Skeletal muscle satellite cell (primary cell): Measurements from ENCODE around the gene TARS2.
A peak's percentile ranks its signal among the peaks of the same experiment; 100 is the strongest.

Experiments used
- H3K27me3 ChIP-seq: 2 replicates; pipeline ENCODE4 v1.7.0; 2013; ENCODE audit warnings: low read length; ENCODE audit not compliant: control insufficient read depth, insufficient read depth
- H3K36me3 ChIP-seq: 2 replicates; pipeline ENCODE4 v1.7.0; 2013; ENCODE audit warnings: mild to moderate bottlenecking, control low read depth, low read length; ENCODE audit not compliant: insufficient read depth
- H3K4me1 ChIP-seq: 2 replicates; pipeline ENCODE4 v1.7.0; 2013; ENCODE audit warnings: low read length; ENCODE audit not compliant: control insufficient read depth, insufficient read depth
- H3K4me2 ChIP-seq: 2 replicates; pipeline ENCODE4 v1.7.0; 2013; ENCODE audit warnings: mild to moderate bottlenecking, low read length
- H3K4me3 ChIP-seq: 2 replicates; pipeline ENCODE4 v1.7.0; 2013; ENCODE audit warnings: low read length
- H3K9ac ChIP-seq: 2 replicates; pipeline ENCODE4 v1.7.0; 2013; ENCODE audit warnings: mild to moderate bottlenecking, low read depth, low read length, moderate library complexity
- H3K9me3 ChIP-seq: replicated peaks from 2 replicates; pipeline ENCODE4 v1.7.0; 2013; ENCODE audit warnings: mild to moderate bottlenecking, control low read depth, low read length

TARS2 gene

DNA sequence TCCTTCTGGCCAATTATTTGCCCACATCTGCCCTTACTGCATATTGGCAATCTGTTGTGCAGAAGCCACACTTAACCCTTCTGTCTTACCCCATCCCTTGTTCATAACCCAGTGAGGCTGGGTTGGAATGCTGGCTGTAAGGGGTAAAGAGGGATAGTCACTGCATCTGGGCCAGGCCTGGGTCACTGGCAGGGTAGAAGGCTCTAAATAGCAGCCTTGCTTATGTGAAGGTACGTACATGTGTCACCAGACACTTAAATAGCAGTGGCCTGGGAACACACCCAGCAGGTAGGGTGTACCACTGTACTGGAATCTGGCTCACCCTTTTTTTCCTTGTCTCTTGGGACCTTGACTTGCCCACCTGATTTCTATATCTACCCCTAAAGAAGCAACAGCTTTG, 9.9 kb upstream of the TARS2 start:
- H3K36me3 ChIP-seq, result peaks cover 10% of the 10 kb centered on the region
- H3K9me3 ChIP-seq, result no peaks in the 10 kb centered on the region
- no peak overlapping the region for H3K9ac ChIP-seq
- no peak overlapping the region for H3K4me3 ChIP-seq
- no peak overlapping the region for H3K4me2 ChIP-seq
- peaks cover 12% of the 10 kb centered on the region for H3K4me1 ChIP-seq
- H3K27me3 ChIP-seq, result no peaks in the 10 kb centered on the region

DNA sequence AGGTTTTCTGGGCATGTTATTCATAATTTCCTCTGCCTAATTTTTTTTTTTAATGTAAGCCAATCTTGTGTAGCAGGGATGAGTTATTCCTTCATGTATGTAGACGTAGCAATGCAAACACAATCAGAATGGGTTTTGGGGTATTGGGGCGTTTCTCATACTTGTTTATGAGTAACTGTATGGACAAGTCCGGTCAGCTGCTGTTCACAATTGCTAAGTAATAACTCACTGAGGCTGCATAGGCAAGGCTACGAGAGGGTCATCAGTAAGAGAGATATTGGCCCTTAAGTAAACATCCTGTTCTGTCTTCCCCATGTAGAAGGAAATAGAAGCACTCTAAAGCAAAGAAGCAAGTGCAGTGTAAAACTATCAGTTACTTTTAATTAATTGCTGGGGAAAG, 9.5 kb upstream of the TARS2 start:
- peaks cover 9% of the 10 kb centered on the region for H3K36me3 ChIP-seq
- H3K4me2 ChIP-seq, result peak overlapping the region; percentile 47
- no peaks in the 10 kb centered on the region for H3K27me3 ChIP-seq
- no peaks in the 10 kb centered on the region for H3K9me3 ChIP-seq
- H3K9ac ChIP-seq, result no peak overlapping the region
- H3K4me3 ChIP-seq, result no peak overlapping the region
- peaks cover 12% of the 10 kb centered on the region for H3K4me1 ChIP-seq

DNA sequence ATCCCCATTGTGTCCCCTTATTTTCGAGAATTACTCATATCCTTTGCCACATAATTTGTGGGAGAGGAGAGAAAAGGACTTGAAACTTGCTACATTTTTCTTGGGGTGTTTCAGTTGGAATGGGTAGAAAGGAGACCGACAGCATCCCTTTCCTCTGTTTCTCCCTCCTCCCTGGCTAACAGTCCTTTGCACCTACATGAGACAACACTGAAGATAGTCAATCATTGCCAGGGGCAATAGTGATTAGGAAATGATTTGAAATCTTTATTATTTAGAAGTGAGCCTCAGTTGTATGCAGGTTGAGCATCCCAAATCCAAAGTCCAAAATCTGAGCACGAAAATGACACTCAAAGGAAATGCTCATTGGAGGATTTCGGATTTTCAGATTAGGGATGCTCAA, 7.8 kb upstream of the TARS2 start:
- no peaks in the 10 kb centered on the region for H3K9me3 ChIP-seq
- no peak overlapping the region for H3K4me3 ChIP-seq
- no peaks in the 10 kb centered on the region for H3K36me3 ChIP-seq
- no peak overlapping the region for H3K9ac ChIP-seq
- H3K27me3 ChIP-seq, result no peaks in the 10 kb centered on the region
- H3K4me1 ChIP-seq, result peaks cover 12% of the 10 kb centered on the region
- H3K4me2 ChIP-seq, result no peak overlapping the region

DNA sequence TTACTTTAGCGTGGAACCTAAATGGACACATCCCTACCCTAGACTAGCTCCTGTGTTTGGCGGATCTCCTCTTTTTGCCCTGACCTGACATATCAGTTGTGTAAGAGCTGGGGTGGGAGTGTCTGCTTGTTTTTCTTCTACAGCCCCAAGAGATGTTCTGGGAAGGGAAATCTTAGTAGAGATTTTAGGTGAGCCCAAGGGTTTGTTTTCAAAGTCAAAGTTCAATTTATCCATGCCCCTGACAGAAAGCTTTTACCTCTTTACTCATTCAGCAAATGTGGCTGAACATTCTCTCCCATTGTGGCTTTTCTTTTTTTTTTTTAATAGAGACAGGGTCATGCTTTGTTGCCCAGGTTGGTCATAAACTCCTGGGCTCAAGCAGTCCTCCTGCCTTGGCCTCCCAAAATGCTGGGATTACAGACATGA, 7.3 kb upstream of the TARS2 start:
- H3K4me3 ChIP-seq, result no peak overlapping the region
- no peak overlapping the region for H3K4me2 ChIP-seq
- H3K9me3 ChIP-seq, result no peaks in the 10 kb centered on the region
- no peak overlapping the region for H3K9ac ChIP-seq
- H3K36me3 ChIP-seq, result no peaks in the 10 kb centered on the region
- H3K27me3 ChIP-seq, result no peaks in the 10 kb centered on the region
- peaks cover 17% of the 10 kb centered on the region for H3K4me1 ChIP-seq

DNA sequence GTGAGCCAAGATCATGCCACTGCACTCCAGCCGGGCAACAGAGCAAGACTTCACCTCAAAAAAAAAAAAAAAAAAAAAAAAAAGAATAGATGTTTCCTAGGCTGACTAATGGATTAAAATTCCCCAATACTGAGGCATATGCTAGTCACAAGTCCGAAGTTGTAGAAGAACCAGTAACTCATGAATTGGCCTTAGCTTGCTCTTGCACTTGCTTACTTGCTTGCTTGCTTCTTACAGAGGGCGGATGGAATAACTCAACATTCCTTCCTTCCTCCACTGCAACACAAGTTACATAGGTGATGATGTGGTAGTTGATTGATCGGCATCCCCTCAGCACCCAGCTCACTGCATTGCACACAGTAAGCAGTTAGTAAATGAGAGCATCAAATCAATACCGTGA, 2.8 kb upstream of the TARS2 start:
- Histone ChIP-seq H3K36me3 (peaks cover 3% of the 10 kb centered on the region), H3K4me2 (no peak overlapping the region), H3K4me3 (no peak overlapping the region), H3K4me1 (peaks cover 11% of the 10 kb centered on the region), H3K27me3 (no peaks in the 10 kb centered on the region), H3K9me3 (no peaks in the 10 kb centered on the region), H3K9ac (no peak overlapping the region)

DNA sequence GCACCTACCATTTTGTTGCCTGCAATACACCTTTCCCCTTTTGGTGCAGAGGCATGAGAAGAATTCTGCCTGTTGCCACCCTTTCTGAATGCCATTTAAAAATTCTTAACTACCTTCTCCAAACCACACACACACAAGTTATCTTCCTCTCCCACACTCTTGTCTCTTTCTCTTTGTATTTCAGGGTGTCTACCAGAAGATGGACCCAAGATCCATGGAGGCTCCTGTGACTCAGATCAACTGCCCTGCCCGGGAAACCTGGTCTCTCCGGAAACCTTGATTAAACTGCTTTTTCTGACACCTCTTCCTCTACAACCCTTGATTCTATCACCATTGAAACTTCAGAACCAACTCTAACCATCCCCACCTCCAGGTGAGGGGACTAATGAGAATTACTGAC, 2.4 kb upstream of the TARS2 start:
- peaks cover 4% of the 10 kb centered on the region for H3K36me3 ChIP-seq
- no peak overlapping the region for H3K4me3 ChIP-seq
- no peaks in the 10 kb centered on the region for H3K9me3 ChIP-seq
- H3K9ac ChIP-seq, result no peak overlapping the region
- H3K4me2 ChIP-seq, result no peak overlapping the region
- H3K4me1 ChIP-seq, result peaks cover 11% of the 10 kb centered on the region
- no peaks in the 10 kb centered on the region for H3K27me3 ChIP-seq

DNA sequence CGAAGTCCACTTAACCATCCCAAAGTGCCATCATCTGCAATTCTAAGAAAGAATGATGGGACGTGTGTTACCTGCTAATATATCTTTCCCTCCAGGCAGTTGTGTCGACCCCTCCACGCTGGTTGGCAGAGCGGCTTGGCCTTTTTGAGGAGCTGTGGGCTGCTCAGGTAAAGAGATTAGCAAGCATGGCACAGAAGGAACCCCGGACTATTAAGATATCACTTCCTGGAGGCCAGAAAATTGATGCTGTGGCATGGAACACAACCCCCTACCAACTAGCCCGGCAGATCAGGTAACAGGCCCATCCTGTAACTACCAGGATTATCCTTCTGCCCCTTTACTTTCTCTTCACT, 520 bp downstream of the TARS2 start:
- H3K4me2 ChIP-seq, result peak overlapping the region; percentile 93
- no peaks in the 10 kb centered on the region for H3K9me3 ChIP-seq
- H3K27me3 ChIP-seq, result no peaks in the 10 kb centered on the region
- peak overlapping the region; percentile 92 for H3K9ac ChIP-seq
- peaks cover 17% of the 10 kb centered on the region for H3K36me3 ChIP-seq
- peaks cover 11% of the 10 kb centered on the region for H3K4me1 ChIP-seq
- H3K4me3 ChIP-seq, result peak overlapping the region; percentile 81

DNA sequence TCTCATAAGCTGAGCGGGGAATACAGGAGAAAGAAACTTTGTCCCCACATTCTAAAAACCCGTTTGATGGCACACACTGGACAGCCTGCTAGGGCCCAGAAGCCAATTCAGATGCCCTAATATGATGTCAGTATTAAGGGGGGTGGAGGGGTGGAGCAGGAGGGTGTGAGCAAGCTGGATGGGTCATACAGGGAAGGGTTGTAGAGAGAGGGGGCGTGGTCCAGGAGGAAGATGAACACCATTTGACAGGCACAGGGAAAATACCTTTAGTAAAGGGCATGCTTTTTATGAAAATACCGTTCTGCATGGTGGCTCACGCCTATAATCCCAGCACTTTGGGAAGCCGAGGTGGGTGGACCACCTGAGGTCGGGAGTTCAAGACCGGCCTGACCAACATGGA, 6.0 kb downstream of the TARS2 start:
- no peak overlapping the region for H3K4me2 ChIP-seq
- peaks cover 23% of the 10 kb centered on the region for H3K36me3 ChIP-seq
- no peaks in the 10 kb centered on the region for H3K27me3 ChIP-seq
- H3K4me1 ChIP-seq, result peaks cover under 1% of the 10 kb centered on the region
- H3K9ac ChIP-seq, result no peak overlapping the region
- no peaks in the 10 kb centered on the region for H3K9me3 ChIP-seq
- no peak overlapping the region for H3K4me3 ChIP-seq

DNA sequence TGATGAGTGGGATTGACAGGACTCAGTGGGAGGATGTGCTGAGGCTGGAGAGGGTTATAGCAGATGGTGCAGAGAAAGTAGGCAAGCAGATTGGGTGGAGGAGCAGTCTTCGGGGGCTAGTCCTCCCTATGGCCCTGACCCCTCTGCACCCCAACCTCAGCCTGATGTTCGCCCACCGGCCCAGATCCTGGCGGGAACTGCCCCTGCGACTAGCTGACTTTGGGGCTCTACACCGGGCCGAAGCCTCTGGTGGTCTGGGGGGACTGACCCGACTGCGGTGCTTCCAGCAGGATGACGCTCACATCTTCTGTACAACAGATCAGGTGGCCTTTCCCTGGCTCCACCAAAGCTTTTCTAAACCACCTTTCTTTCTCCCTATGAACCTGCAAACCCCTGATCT, 11.1 kb downstream of the TARS2 start:
- Histone ChIP-seq H3K4me3 (no peak overlapping the region), H3K4me1 (no peaks in the 10 kb centered on the region), H3K9me3 (no peaks in the 10 kb centered on the region), H3K9ac (no peak overlapping the region), H3K4me2 (no peak overlapping the region), H3K27me3 (no peaks in the 10 kb centered on the region), H3K36me3 (peaks cover 18% of the 10 kb centered on the region)

DNA sequence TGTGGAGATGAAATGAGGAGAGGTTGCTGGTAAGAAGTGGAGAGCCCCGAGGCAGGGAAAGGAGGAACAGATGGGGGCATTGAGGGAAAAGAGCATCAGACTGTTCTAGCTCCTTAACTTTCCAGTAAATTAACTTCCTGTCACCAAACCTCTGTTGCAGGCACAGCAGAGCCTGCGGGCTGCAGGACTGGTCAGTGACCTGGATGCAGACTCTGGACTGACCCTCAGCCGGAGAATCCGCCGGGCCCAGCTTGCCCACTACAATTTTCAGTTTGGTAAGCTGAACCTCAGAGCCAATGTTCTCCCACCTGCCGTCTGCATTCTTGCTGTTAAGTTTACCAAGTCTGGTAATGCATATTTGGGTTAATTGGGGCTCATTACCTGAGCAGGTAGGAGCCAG, 18.2 kb downstream of the TARS2 start:
- Histone ChIP-seq H3K4me2 (no peak overlapping the region), H3K36me3 (peaks cover 25% of the 10 kb centered on the region), H3K4me1 (peaks cover 20% of the 10 kb centered on the region), H3K9ac (no peak overlapping the region), H3K4me3 (no peak overlapping the region), H3K9me3 (no peaks in the 10 kb centered on the region), H3K27me3 (no peaks in the 10 kb centered on the region)

DNA sequence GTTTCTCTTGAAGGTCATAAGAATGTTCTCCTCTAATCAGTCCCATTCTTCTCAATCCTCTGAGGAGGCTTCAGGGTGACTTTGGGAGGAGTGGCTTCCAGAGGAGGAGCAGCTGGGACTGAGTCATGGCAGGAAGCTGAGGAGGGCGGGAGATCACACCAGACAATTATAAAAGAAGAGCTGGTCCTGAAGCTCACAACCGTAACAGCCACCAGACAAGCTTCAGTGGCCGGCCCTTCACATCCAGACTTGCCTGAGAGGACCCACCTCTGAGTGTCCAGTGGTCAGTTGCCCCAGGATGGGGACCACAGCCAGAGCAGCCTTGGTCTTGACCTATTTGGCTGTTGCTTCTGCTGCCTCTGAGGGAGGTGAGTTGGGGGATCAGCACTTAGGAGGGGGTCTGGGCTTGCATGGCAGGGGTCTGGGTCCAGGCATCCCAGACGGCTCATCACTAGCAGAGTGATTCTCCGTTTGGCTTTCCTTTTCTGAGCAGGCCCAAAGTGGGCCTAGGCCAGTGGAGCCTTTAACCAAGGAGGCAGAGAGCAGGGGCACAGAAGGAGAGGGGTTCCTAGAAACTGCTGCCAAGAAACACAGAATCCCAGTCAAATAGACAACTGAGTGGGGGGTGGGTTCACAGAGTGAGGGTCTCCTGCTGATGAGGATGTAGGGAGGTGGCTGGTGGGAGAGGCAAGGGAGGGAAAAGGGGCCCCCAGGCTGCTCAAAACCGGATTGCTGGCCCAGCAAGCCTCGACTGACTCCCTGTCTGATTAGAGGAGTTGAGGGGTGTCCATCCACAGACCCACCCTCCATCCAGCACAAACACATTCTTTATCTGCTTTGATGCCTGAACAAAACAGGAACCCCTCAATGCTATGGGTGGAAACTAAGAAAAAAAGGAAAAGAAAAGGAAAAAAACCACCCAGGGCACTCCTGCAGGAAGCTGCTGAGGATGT, 21.0 kb downstream of the TARS2 start, which contains the start of gene ECM1:
Gene ECM1, plus strand, starts transcription at position 198 of the 953 bp plus-strand sequence. Its CDS starts 101 bp downstream, at position 299.
- no peaks in the 10 kb centered on the region for H3K27me3 ChIP-seq
- peaks cover 24% of the 10 kb centered on the region for H3K4me1 ChIP-seq
- H3K36me3 ChIP-seq, result peaks cover 41% of the 10 kb centered on the region
- peak within 1 kb of the TSS; percentile 73 for H3K4me3 ChIP-seq
- peak within 1 kb of the TSS; percentile 84 for H3K4me2 ChIP-seq
- H3K9me3 ChIP-seq, result no peaks in the 10 kb centered on the region
- H3K9ac ChIP-seq, result peak within 1 kb of the TSS; percentile 80

DNA sequence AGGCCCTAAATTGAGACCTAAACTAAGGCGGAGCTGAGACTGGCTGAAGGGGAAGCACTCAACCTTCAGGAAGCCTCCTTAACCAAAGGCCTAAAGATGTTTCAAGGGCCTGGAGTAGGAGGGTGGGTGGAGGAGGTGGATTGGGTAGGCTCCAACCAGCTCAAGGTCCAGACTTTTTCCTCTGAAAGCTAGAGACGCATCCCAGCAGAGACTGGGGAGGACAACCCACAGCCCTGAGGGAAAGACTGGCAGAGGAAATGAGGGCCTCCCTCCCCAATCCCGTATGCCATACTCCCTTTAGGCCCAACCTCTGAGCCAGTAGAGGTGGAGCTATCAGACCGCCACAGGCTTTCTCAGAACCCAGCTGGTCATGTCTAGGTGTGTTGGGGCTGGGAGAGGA, 21.8 kb downstream of the TARS2 start:
- Histone ChIP-seq H3K36me3 (peaks cover 42% of the 10 kb centered on the region), H3K9ac (peak overlapping the region; percentile 80), H3K9me3 (no peaks in the 10 kb centered on the region), H3K4me1 (peaks cover 25% of the 10 kb centered on the region), H3K27me3 (no peaks in the 10 kb centered on the region), H3K4me3 (peak overlapping the region; percentile 73), H3K4me2 (peak overlapping the region; percentile 84)
